ENCODE data around the gene PSPN. TPM values are rescaled to one million over a fixed set of nuclear protein-coding genes. Genes with fewer than 3 reads are reported as not detected.

Gene PSPN
- total and polyA plus RNA-seq, 9 donors: 0.72 to 2.8 (median 1.5) TPM

DNA sequence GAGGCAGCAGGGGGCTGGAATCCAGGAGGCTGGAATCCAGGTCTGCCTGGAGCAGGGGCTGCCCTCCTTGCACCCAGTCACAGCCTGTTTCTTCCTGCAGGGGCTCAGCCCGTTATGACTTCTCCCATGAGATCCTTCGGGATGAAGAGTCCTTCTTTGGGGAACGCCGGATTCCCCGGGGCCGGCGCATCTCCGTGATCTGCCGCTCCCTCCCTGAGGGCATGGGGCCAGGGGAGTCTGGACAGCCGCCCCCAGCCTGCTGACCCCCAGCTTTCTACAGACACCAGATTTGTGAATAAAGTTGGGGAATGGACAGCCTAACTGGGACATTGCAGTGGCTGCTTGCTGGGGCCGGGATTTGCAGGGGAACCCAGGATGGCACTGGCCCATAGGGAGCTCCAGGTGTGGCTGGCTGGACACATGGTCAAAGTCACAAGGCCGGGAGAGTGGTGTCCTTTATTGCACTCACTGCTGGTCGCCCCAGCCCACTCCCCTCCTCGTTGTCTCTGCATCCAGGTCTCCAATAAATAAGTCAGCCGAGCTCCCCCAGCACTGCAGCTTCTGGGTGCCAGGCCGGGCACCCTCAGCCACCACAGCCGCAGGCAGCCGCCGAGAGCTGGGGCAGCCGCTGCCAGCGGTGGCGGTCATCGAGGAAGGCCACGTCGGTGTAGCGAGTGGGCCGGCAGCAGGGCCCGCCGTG is 872 bp downstream of the PSPN start:
- no peaks in the 10 kb centered on the region for H3K27me3 ChIP-seq
- 76 to 83% (median 79%) methylated on average over 29 of the region's 29 CpGs for WGBS, 3 donors
- no peaks in the 10 kb centered on the region for H3K36me3 ChIP-seq
- H3K4me1 ChIP-seq (ENCODE audit: insufficient read depth): peaks cover 5% of the 10 kb centered on the region
- no peak overlapping the region for H3K27ac ChIP-seq
- peaks cover 0 to 1% of the 10 kb centered on the region in 2 donors for H3K9me3 ChIP-seq
- intact Hi-C loops (cut with DNase I): loop anchor here in 1 of 4 donors (10.0 kb wide), 2 partner anchors 50 to 100 kb away; partner anchors contain the start of genes KHSRP and MLLT1
- peak in 2 of 5 donors; percentile 44 to 53 for DNase-seq
- H3K4me3 ChIP-seq: no peak overlapping the region
- TF ChIP-seq, protein P1, sequence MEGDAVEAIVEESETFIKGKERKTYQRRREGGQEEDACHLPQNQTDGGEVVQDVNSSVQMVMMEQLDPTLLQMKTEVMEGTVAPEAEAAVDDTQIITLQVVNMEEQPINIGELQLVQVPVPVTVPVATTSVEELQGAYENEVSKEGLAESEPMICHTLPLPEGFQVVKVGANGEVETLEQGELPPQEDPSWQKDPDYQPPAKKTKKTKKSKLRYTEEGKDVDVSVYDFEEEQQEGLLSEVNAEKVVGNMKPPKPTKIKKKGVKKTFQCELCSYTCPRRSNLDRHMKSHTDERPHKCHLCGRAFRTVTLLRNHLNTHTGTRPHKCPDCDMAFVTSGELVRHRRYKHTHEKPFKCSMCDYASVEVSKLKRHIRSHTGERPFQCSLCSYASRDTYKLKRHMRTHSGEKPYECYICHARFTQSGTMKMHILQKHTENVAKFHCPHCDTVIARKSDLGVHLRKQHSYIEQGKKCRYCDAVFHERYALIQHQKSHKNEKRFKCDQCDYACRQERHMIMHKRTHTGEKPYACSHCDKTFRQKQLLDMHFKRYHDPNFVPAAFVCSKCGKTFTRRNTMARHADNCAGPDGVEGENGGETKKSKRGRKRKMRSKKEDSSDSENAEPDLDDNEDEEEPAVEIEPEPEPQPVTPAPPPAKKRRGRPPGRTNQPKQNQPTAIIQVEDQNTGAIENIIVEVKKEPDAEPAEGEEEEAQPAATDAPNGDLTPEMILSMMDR (IDR thresholded peaks at IDR 0.05): no peak
- TF ChIP-seq POLR2A (IDR thresholded peaks at IDR 0.05) (no peak), EP300 (IDR thresholded peaks at IDR 0.05) (no peak)

DNA sequence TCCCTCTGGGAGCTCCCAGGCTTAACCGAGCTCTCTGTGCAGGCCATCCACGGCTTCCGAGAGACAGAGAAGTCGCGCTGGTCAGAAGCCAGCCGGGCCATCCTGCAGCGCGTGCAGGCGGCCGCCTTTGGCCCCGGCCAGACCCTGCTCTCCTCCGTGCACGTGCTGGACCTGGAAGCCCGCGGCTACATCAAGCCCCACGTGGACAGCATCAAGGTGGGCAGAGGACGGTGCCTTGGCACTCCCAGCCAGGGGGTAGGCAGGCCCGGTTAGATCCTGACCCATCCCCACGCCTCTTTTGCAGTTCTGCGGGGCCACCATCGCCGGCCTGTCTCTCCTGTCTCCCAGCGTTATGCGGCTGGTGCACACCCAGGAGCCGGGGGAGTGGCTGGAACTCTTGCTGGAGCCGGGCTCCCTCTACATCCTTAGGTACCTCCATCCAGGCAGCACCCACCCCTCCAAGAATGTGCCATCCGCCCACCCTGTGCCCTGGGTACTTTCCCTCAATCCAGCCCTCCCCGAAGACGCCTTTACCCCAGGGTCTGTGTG is 1.5 kb downstream of the PSPN start:
- intact Hi-C loops (cut with DNase I): loop anchor here in 1 of 4 donors (10.0 kb wide), 2 partner anchors 51 to 99 kb away; partner anchors contain the start of genes KHSRP and MLLT1
- Histone ChIP-seq H3K27ac (no peak overlapping the region), H3K36me3 (no peaks in the 10 kb centered on the region), H3K9me3 (no peaks in the 10 kb centered on the region), H3K4me1 (ENCODE audit: insufficient read depth) (peaks cover 5% of the 10 kb centered on the region), H3K4me3 (no peak overlapping the region), H3K27me3 (no peaks in the 10 kb centered on the region)
- whole genome bisulfite sequencing, 3 donors: 28 to 36% (median 32%) methylated on average over 26 to 29 of the region's 29 CpGs
- peak in 3 of 5 donors; percentile 59 to 64 (median 60) for DNase-seq
- no peak for TF ChIP-seq EP300 (IDR thresholded peaks at IDR 0.05)
- TF ChIP-seq, protein P1 (IDR thresholded peaks at IDR 0.05): no peak
- TF ChIP-seq POLR2A (IDR thresholded peaks at IDR 0.05): no peak

DNA sequence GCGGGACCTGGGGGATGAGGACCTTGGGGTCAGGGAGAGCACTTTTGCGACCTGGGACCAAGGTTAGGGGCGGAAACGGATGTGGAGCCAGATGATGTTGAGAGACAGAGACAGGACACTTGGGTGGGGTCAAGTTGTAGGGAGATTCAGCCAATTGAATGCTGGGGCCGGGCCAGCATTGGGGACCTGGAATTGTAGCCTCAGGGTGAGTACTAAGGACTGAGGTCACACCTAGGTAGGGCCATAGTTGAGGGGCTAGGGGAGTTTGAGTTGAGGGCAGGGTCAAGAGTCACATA is 2.0 kb downstream of the PSPN start:
- no peaks in the 10 kb centered on the region for H3K9me3 ChIP-seq
- intact Hi-C loops (cut with DNase I): loop anchor here in 1 of 4 donors (10.0 kb wide), 2 partner anchors 51 to 99 kb away; partner anchors contain the start of genes KHSRP and MLLT1
- WGBS, 3 donors: 15 to 17% (median 16%) methylated on average over 5 of the region's 5 CpGs
- H3K27me3 ChIP-seq: no peaks in the 10 kb centered on the region
- no peaks in the 10 kb centered on the region for H3K36me3 ChIP-seq
- TF ChIP-seq POLR2A (IDR thresholded peaks at IDR 0.05): no peak
- TF ChIP-seq EP300 (IDR thresholded peaks at IDR 0.05): no peak
- TF ChIP-seq, protein P1 (IDR thresholded peaks at IDR 0.05): no peak
- H3K4me1 ChIP-seq (ENCODE audit: insufficient read depth): peaks cover 5% of the 10 kb centered on the region
- H3K27ac ChIP-seq: peak overlapping the region in 1 of 2 donors; percentile 97
- peak overlapping the region; percentile 33 for H3K4me3 ChIP-seq
- DNase-seq: no peak

DNA sequence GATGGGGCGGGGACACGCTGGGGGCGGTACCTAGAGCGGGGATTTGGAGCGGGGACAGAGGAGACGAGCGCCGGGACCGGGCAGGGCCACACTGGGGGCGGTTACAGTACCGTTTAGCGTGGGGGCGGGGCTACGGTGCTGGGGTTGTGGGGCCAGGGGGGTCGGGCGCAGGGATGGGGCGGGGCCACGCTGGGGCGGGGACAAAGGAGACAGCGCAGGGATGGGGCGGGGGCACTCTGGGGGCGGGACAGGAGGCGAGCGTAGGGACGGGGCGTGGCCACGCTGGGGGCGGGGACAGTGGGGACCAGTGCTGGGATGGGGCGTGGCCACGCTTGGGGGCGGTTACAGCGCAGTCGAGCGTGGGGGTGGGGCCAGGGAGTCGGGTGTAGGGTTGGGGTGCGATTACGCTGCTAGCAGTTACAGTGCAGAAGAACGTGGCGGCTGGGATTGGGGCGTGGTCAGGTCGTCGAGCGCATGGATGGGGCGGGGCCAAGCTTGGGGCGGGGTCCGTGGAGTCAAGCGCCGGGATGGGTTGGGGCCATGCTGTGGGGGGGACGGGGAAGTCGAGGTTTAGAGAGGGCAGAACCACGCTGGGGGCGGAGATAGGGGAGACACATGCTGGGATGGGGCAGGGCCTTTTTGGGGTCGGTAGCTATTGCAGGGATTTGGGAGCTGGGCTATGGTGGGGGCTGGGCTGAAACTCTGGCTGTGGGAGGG is 2.5 kb downstream of the PSPN start:
- H3K27me3 ChIP-seq: no peaks in the 10 kb centered on the region
- WGBS, 3 donors: 1 to 2% (median 1%) methylated on average over 32 to 53 of the region's 53 CpGs
- intact Hi-C loops (cut with DNase I): loop anchor here in 1 of 4 donors (10.0 kb wide), 2 partner anchors 52 to 98 kb away; partner anchors contain the start of genes KHSRP and MLLT1
- peak; percentile 99 to 100 (median 100) for DNase-seq
- H3K9me3 ChIP-seq: no peaks in the 10 kb centered on the region
- TF ChIP-seq POLR2A (IDR thresholded peaks at IDR 0.05): no peak
- TF ChIP-seq, protein P1 (IDR thresholded peaks at IDR 0.05): no peak
- TF ChIP-seq EP300 (IDR thresholded peaks at IDR 0.05): no peak
- peaks cover 5% of the 10 kb centered on the region for H3K4me1 ChIP-seq (ENCODE audit: insufficient read depth)
- no peaks in the 10 kb centered on the region for H3K36me3 ChIP-seq
- H3K27ac ChIP-seq: peak overlapping the region; percentile 63 to 97
- peak overlapping the region; percentile 88 for H3K4me3 ChIP-seq
